ENCODE data around the gene PLCB1. TPM values are rescaled to one million over a fixed set of nuclear protein-coding genes. Genes with fewer than 3 reads are reported as not detected.

PLCB1 gene
- total RNA-seq, 2 donors from 2014 or later = 7.3 to 45.5 TPM

DNA sequence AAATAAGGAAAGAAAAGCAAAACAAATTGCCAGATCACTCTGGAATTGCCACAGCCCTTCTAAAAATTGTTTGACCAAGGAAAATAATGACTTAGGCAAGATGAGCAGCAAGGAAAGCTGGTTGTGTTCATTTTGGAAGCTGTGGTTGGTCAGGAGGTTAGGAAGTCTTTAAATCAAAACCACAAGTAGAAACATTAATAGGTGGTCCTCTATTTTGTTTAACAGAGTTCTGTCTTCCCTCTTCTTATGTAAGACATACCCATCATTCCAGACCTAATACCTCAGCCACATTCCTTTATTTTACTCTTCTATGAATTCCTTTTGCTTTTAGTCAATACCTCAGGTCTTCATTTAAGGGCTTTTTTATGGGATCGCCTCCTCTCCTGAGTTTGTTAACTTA is 514.6 kb downstream of the PLCB1 start:
- DNase-seq (ENCODE audit: low spot score) = no peak
- Histone ChIP-seq H3K9me3 (no peaks in the 10 kb centered on the region), H3K36me3 (no peaks in the 10 kb centered on the region), H3K27me3 (no peaks in the 10 kb centered on the region), H3K4me1 (peaks cover 0 to 16% of the 10 kb centered on the region in 2 donors), H3K27ac (peak overlapping the region in 1 of 2 donors; percentile 72), H3K4me3 (no peak overlapping the region)
- TF ChIP-seq, protein P1, sequence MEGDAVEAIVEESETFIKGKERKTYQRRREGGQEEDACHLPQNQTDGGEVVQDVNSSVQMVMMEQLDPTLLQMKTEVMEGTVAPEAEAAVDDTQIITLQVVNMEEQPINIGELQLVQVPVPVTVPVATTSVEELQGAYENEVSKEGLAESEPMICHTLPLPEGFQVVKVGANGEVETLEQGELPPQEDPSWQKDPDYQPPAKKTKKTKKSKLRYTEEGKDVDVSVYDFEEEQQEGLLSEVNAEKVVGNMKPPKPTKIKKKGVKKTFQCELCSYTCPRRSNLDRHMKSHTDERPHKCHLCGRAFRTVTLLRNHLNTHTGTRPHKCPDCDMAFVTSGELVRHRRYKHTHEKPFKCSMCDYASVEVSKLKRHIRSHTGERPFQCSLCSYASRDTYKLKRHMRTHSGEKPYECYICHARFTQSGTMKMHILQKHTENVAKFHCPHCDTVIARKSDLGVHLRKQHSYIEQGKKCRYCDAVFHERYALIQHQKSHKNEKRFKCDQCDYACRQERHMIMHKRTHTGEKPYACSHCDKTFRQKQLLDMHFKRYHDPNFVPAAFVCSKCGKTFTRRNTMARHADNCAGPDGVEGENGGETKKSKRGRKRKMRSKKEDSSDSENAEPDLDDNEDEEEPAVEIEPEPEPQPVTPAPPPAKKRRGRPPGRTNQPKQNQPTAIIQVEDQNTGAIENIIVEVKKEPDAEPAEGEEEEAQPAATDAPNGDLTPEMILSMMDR (IDR thresholded peaks at IDR 0.05) = no peak

DNA sequence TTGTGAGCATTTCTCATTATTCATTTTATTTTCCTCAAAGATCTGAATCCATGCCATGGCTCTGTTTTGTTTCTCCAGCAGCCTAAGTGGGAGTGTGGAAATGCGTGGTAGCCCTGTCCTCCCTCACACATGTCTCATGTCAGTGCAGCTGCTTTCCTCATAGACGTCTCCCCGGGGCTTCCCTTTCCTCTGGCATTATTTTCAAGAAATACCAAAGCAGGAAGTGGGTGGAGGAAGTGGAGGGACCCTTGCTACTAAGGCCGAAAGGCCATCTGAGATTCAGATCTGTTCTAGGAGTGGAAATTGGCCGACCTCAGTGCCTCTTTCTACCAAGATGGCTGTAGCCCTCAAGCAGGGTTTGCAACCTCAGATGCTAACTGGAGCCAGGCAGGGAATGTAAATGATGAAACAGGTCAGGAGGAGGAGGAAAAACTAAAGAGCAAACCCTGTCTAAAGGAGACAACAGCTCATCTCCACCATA is 515.9 kb downstream of the PLCB1 start:
- Histone ChIP-seq H3K27ac (peak overlapping the region; percentile 50 to 72), H3K9me3 (no peaks in the 10 kb centered on the region), H3K4me1 (peaks cover 0 to 16% of the 10 kb centered on the region in 2 donors), H3K4me3 (no peak overlapping the region), H3K36me3 (no peaks in the 10 kb centered on the region), H3K27me3 (no peaks in the 10 kb centered on the region)
- TF ChIP-seq, protein P1 (IDR thresholded peaks at IDR 0.05) = no peak
- DNase-seq (ENCODE audit: low spot score) = no peak

DNA sequence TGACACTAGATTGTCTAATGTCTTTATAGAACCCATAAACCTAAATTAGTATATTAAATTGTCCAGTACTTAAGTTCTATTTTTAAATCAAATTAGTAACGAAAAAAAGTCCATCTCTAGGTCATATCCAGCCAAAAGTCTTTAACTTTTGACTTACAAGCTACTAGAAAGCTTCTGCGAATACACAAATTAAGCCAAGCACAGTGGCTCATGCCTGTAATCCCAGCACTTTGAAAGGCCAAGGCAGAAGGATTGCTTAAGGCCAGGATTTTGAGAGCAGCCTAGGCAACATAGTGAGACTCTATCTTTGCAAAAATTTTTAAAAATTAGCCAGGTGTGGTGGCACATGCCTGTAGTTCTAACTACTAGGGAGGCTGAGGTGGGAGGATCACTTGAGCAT is 516.4 kb downstream of the PLCB1 start:
- Histone ChIP-seq H3K36me3 (no peaks in the 10 kb centered on the region), H3K27me3 (no peaks in the 10 kb centered on the region), H3K9me3 (no peaks in the 10 kb centered on the region), H3K27ac (peak overlapping the region; percentile 50 to 72), H3K4me1 (peaks cover 0 to 16% of the 10 kb centered on the region in 2 donors), H3K4me3 (no peak overlapping the region)
- no peak for DNase-seq (ENCODE audit: low spot score)
- TF ChIP-seq, protein P1 (IDR thresholded peaks at IDR 0.05) = no peak

DNA sequence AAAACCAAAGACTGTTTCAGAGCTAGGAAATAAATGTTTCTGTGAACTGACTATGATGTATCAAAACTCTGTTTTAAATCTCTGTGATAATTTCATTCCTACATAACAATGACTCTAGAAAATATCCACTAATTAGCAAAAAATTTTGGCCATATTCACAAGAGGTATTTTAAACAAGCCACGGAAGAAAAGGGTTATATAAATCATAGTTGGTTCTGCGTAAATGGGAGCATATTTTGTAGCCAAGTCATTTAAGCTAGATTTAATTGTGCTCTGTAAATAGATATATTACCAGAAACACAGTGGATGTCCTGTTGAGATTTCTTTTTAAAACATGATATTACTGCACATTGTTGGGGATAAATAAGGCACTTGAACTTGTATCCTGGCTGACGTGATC is 520.3 kb downstream of the PLCB1 start:
- Histone ChIP-seq H3K27me3 (no peaks in the 10 kb centered on the region), H3K27ac (no peak overlapping the region), H3K4me1 (peaks cover 0 to 19% of the 10 kb centered on the region in 2 donors), H3K4me3 (no peak overlapping the region), H3K9me3 (no peaks in the 10 kb centered on the region), H3K36me3 (no peaks in the 10 kb centered on the region)
- TF ChIP-seq, protein P1 (IDR thresholded peaks at IDR 0.05) = no peak
- no peak for DNase-seq (ENCODE audit: low spot score)

DNA sequence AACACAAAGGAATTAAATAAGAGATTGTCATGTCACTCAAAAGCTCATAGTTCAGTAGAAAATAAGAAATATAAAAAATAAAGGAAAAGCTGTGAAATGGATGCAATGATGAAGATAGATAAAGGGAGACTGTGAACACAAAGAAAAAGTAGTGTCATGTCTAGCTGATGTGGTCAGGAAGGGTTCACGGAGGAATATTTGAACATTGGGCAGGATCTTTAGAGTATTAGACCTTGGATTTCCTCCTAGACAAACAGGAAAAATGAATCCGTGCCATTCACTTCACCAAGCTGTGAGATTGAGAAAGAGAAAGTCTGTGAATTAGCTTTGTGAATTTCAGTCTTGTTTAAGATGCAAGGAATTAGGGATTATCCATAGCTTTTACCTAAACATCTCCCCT is 522.4 kb downstream of the PLCB1 start:
- TF ChIP-seq, protein P1 (IDR thresholded peaks at IDR 0.05) = no peak
- peaks cover 0 to 7% of the 10 kb centered on the region in 2 donors for H3K4me1 ChIP-seq
- no peak overlapping the region for H3K27ac ChIP-seq

DNA sequence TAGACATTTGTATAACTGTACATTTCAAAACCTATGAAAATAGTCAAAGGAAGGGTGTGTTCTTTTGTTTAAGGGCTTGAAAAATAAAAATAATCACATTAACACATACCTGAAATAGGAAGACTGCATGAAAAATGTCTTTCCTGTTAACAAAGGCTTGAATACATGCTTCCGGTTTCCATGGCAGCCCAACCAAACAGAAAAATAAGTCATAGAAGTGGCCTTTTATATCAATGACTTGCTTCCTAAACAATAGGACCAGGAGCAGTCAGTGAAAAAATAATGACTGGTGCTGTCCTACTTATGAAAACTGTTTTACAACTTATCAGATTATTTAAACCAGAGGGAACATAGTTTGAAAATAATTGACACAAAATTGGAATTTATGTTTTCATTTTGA is 524.3 kb downstream of the PLCB1 start:
- no peak for DNase-seq (ENCODE audit: low spot score)
- Histone ChIP-seq H3K27me3 (no peaks in the 10 kb centered on the region), H3K36me3 (no peaks in the 10 kb centered on the region), H3K9me3 (no peaks in the 10 kb centered on the region), H3K27ac (no peak overlapping the region), H3K4me1 (peaks cover 0 to 7% of the 10 kb centered on the region in 2 donors), H3K4me3 (no peak overlapping the region)
- TF ChIP-seq, protein P1 (IDR thresholded peaks at IDR 0.05) = no peak

More for the DNA sequence above, 522.4 kb downstream of the PLCB1 start:
- Histone ChIP-seq H3K36me3 (no peaks in the 10 kb centered on the region), H3K4me3 (no peak overlapping the region), H3K27me3 (no peaks in the 10 kb centered on the region), H3K9me3 (no peaks in the 10 kb centered on the region)
- no peak for DNase-seq (ENCODE audit: low spot score)

All from right atrium auricular region (tissue), 2 donors.